ENCODE data around the gene SLC7A1. TPM values are rescaled to one million over a fixed set of nuclear protein-coding genes. Genes with fewer than 3 reads are reported as not detected.

Gene SLC7A1
- polyA plus RNA-seq, 2 of the 4 experiments (the other 2 are of a cell fraction) = 19.9 to 24.8 TPM

DNA sequence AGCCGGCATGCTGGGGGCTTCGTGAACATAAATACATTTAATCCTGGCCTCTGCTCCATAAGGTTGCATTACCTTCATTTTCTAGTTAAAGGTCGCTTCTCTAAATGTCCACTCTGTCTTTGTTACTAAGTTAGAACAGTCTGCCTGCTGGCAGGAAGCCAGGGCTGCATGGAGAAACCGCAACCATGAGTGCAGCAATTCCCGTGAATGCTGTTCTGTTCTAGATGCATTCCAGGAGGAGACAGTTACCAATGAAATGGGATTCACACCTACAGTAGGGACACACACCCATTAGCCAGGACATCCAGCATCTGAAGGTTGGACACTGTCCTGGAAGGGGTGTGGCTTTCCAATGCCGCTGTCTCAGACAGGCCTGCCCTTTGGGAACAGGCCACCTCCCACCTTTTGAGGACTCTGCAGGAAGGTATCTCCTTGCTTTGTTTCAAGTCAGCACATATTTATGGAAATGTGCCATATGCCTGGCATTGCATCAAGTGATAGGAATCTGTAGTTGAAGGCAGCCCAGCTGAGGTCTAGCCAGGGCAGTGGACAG is 129.7 kb downstream of the SLC7A1 start:
- Histone ChIP-seq H3K4me3 (no peak overlapping the region), H3K9me3 (no peaks in the 10 kb centered on the region), H3K4me1 (no peaks in the 10 kb centered on the region), H3K27ac (no peak overlapping the region), H3K4me2 (no peak overlapping the region)
- DNase-seq (ENCODE audit: low read depth in 1 of 2, low spot score in 1 of 2) (no peak), FAIRE-seq (no peak), ATAC-seq (no peak)
- ChIA-PET CTCF (no interaction called here), POLR2A (no interaction called here)
- TF ChIP-seq, protein P1, sequence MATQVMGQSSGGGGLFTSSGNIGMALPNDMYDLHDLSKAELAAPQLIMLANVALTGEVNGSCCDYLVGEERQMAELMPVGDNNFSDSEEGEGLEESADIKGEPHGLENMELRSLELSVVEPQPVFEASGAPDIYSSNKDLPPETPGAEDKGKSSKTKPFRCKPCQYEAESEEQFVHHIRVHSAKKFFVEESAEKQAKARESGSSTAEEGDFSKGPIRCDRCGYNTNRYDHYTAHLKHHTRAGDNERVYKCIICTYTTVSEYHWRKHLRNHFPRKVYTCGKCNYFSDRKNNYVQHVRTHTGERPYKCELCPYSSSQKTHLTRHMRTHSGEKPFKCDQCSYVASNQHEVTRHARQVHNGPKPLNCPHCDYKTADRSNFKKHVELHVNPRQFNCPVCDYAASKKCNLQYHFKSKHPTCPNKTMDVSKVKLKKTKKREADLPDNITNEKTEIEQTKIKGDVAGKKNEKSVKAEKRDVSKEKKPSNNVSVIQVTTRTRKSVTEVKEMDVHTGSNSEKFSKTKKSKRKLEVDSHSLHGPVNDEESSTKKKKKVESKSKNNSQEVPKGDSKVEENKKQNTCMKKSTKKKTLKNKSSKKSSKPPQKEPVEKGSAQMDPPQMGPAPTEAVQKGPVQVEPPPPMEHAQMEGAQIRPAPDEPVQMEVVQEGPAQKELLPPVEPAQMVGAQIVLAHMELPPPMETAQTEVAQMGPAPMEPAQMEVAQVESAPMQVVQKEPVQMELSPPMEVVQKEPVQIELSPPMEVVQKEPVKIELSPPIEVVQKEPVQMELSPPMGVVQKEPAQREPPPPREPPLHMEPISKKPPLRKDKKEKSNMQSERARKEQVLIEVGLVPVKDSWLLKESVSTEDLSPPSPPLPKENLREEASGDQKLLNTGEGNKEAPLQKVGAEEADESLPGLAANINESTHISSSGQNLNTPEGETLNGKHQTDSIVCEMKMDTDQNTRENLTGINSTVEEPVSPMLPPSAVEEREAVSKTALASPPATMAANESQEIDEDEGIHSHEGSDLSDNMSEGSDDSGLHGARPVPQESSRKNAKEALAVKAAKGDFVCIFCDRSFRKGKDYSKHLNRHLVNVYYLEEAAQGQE (IDR thresholded peaks at IDR 0.05) = no peak
- TF ChIP-seq USF2 (IDR thresholded peaks at IDR 0.05) (no peak), ELK1 (IDR thresholded peaks at IDR 0.05; ENCODE audit: low read depth, low read length) (no peak), JUN (IDR thresholded peaks at IDR 0.05) (no peak), NFE2L2 (conservative IDR thresholded peaks at IDR 0.05; ENCODE audit: low read length) (no peak), ZC3H11A (IDR thresholded peaks at IDR 0.05) (no peak), FOSL2 (IDR thresholded peaks at IDR 0.05) (no peak), FOSL2 (CRISPR knock-in tag; IDR thresholded peaks at IDR 0.05) (no peak), CTCF (IDR thresholded peaks at IDR 0.05) (no peak), KDM1A (IDR thresholded peaks at IDR 0.05; ENCODE audit: low read depth) (no peak), TFCP2L1 (CRISPR knock-in tag; IDR thresholded peaks at IDR 0.05) (no peak)
- TF ChIP-seq, protein P2, sequence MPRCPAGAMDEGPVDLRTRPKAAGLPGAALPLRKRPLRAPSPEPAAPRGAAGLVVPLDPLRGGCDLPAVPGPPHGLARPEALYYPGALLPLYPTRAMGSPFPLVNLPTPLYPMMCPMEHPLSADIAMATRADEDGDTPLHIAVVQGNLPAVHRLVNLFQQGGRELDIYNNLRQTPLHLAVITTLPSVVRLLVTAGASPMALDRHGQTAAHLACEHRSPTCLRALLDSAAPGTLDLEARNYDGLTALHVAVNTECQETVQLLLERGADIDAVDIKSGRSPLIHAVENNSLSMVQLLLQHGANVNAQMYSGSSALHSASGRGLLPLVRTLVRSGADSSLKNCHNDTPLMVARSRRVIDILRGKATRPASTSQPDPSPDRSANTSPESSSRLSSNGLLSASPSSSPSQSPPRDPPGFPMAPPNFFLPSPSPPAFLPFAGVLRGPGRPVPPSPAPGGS (IDR thresholded peaks at IDR 0.05) = no peak
- WGBS (ENCODE audit: missing lambda C conversion rate) = 54% methylated on average over 5 of the region's 6 CpGs

- ChIA-PET POLR2A (no interaction called here), CTCF (no interaction called here)
- H3K4me3 ChIP-seq = no peak overlapping the region
- H3K4me2 ChIP-seq = no peak overlapping the region
- no peak overlapping the region for H3K27ac ChIP-seq
- FAIRE-seq = no peak
- no peaks in the 10 kb centered on the region for H3K9me3 ChIP-seq
- WGBS (ENCODE audit: missing lambda C conversion rate) = 25% methylated on average over 3 of the region's 4 CpGs
- DNase-seq (ENCODE audit: low read depth in 1 of 2, low spot score in 1 of 2) = no peak
- no peak; a peak in 1 of 6 replicates for ATAC-seq
- no peaks in the 10 kb centered on the region for H3K4me1 ChIP-seq
- TF ChIP-seq CBX8 (IDR thresholded peaks at IDR 0.05) (no peak), ELK1 (IDR thresholded peaks at IDR 0.05; ENCODE audit: low read depth, low read length) (no peak), HOXA7 (CRISPR knock-in tag; IDR thresholded peaks at IDR 0.05) (no peak), TP53 (CRISPR knock-in tag; IDR thresholded peaks at IDR 0.05) (no peak), MAZ (IDR thresholded peaks at IDR 0.05; ENCODE audit: borderline replicate concordance, low read depth, low read length) (no peak), E2F6 (IDR thresholded peaks at IDR 0.05; ENCODE audit: borderline replicate concordance, low read depth) (no peak), PBX3 (IDR thresholded peaks at IDR 0.05) (no peak), JUN (IDR thresholded peaks at IDR 0.05) (no peak), CBX2 (IDR thresholded peaks at IDR 0.05; ENCODE audit: borderline replicate concordance, low read depth) (no peak), ZNF302 (CRISPR knock-in tag; IDR thresholded peaks at IDR 0.05) (no peak), GATA3 (IDR thresholded peaks at IDR 0.05; ENCODE audit: borderline replicate concordance) (no peak), TFCP2L1 (CRISPR knock-in tag; IDR thresholded peaks at IDR 0.05) (no peak)
- TF ChIP-seq, protein P3, sequence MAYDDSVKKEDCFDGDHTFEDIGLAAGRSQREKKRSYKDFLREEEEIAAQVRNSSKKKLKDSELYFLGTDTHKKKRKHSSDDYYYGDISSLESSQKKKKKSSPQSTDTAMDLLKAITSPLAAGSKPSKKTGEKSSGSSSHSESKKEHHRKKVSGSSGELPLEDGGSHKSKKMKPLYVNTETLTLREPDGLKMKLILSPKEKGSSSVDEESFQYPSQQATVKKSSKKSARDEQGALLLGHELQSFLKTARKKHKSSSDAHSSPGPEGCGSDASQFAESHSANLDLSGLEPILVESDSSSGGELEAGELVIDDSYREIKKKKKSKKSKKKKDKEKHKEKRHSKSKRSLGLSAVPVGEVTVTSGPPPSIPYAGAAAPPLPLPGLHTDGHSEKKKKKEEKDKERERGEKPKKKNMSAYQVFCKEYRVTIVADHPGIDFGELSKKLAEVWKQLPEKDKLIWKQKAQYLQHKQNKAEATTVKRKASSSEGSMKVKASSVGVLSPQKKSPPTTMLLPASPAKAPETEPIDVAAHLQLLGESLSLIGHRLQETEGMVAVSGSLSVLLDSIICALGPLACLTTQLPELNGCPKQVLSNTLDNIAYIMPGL (CRISPR knock-in tag; IDR thresholded peaks at IDR 0.05; ENCODE audit: borderline replicate concordance) = no peak
Observed at GRCh38 chr13:29464105-29464679, 131.3 kb downstream of the SLC7A1 start.

All from A549 (cell line).